GM21360 (cell line): ENCODE data around the gene DGKQ.
A peak's percentile ranks its signal among the peaks of the same experiment; 100 is the strongest.
"Not testable (repeated sequence)": the region's sequence is repeated elsewhere in the genome, so short reads cannot be mapped to it uniquely, and the experiment has no call there.

Experiments used
- ATAC-seq: cut with Tn5 transposase; IDR thresholded peaks from one replicate; pipeline ENCODE4 v1.9.1; 2021; ENCODE audit warnings: mild to moderate bottlenecking, moderate library complexity; ENCODE audit not compliant: unreplicated experiment

DGKQ gene

DNA sequence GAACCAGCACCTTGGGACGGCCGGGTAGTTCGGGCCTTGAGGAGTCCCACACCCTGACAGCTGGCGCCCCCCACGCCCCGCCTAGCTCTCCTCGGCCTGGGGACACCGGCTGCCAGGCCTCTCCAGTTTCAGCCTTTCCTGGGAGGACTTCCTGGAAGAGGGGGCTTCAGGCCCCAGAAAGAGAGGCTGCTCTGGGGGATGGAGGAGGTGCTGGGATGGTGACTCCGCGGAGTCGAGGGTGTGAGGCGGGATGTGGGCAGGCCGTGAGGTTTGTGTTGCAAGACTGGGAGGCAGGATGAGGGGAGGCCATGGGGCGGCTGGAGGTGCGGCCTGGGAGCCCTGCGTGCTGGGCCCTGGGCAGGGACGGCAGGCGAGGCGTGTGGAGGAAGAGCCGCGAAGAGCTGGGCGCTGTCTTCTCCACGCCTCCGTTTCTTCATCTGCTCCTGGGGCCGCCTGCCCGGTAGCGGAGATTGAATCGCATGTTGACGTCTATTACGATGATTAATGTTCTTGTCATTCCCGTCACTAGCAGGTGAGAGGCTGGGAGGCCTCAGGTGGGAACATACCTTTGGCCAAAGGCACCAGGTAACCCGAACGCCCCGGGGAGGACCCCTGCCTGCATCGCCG lies 37.1 kb upstream of the DGKQ start:
- peak; percentile 9 for ATAC-seq

DNA sequence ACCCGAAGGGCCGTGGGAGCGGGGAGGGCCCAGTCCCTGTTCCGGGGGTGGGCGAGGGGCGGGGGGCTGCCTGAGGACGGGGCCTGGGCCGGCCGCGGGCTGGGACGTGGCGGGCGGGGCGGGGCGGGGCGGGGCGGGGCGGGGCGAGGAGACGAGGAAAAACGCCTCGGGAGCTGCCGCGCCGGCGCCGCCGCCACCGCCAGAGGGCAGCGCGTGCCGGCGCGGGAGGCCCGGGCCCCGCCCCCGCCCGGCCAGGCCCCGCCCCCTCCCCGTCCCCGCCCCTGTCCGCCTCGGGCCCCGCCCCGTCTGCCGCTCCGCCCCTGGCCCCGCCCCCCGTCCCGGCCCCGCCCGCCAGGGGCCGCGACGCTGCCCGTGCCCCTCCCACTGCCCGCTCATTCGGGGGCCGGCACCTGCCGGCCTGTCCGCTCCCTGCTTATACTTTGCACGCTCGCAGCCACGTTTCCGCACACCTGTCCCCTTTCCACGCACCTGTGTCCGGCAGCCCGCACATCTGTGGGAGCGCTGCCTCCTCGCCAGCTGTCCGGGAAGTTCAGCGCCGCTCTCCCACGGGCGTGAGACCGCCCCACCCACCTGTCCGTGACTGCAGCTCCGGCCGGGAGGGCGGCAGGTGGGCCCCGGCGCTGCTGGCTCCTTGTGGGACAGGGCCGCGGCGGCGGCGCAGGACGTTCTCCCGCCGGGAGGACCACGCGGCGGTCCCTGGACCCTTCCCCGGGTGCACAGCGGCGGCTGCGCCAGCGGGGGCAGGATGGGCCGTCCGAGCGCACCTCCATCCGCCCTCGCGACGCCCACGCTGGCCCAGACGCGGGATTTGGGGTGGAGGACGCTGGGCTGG lies 36.4 kb upstream of the DGKQ start:
- ATAC-seq = peak; percentile 36

GRCh38 chr4:1008840-1009541 lies 35.6 kb upstream of the DGKQ start:
- ATAC-seq = peak; percentile 7

DNA sequence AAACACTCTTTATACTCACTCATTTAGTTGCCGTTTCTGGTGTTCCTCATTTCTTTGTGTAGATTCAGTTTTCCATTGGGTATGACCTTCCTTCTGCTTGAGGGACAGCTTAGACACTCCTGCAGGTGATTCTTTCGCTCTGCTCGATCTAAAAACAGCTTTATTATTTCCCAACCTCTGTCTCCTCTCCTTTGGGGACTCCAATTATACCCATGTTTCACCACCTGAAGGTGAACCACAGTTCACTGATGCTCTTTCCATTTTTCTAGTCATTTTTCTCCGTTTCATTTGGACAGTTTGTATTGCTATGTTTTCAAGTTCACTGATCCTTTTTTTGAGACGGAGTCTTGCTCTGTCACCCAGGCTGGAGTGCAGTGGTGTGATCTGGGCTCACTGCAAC lies 33.5 kb upstream of the DGKQ start:
- ATAC-seq = no peak

DNA sequence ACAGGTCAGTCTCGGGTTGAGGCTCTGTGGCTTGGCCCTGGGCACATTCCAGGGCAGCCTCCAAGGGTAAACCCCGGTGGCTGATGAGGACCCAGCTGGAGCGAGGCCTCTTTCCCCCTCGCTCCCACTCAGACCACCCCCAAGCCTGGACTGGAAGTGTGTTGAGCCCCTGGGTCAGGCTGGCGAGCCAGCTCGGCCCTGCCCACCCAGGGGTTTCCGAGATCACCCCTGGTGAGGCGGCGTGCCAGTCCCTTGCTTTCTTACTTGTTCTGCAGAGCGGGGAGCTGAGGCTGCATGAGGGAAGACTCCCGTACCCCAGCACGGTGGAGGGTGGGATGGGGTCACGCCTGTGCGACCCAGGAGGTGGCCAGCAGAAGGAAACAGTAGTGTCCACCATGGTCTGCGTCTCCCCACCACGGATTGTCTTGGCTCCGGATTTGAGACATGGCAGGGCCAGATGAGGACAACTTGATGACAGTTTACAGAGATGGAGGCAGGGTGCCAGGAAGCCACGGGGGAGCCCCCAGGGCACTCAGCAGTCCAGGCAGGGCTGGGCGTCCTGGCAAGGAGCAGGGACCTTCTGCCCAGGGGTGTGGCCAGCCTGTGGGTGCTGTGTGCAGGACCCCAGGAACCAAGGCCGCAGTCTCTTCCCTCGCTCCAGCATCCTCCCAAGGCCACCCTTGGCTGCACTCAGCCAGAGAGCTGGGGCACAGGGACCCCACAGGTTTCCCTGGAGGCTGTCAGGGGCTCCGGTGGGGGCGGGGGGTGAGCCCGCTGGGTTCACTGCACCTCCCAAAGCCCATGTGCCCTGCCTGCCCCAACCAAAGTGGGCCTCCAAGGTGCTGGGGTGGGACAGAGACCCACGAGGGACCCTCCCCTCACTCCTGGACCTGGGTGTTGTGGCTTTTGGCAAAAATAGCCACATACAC lies 31.5 kb upstream of the DGKQ start:
- ATAC-seq = no peak

- no peak for ATAC-seq
Measured at GRCh38 chr4:1004071-1004418, 30.7 kb upstream of the DGKQ start.

DNA sequence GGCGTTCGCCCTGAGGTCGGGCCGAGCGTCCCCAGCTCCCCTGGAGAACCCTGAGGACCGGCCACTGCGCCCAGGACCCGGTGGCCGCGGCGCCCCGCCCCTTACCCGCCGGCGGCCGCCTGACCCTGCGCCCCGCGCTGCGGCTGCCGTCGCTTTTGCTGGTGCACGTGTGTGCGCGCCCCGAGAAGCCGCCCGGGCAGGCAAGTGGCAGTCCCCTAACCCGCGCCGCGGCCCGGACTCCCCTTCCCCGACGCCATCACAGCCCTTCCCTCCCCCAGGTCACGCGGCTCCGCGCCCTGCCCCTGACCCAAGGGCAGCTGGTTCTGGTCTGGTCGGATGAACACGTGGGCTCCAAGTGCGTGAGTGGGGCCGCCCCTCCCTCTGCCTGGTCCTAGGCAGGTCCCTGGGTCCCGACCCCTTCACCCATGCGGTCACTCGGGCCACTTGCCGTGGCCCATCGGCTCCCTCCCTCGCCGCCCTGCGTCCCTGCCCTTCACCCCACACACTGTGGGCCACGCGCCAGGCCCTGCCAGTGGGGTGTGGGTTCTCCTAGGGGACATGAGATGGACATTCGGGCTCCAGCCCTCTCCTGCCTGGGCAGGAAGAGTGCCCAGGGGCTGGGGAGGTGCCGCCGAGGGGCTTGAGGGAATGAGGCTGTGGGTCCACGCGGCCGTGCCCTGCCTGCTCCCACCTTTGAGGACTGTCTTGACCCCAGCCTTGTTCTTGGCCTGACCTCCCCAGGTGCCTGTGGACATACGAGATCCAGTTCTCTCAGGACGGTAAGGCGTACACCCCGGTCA lies 30.1 kb upstream of the DGKQ start:
- ATAC-seq = no peak

GRCh38 chr4:1002631-1003251 lies 29.4 kb upstream of the DGKQ start:
- ATAC-seq = no peak

DNA sequence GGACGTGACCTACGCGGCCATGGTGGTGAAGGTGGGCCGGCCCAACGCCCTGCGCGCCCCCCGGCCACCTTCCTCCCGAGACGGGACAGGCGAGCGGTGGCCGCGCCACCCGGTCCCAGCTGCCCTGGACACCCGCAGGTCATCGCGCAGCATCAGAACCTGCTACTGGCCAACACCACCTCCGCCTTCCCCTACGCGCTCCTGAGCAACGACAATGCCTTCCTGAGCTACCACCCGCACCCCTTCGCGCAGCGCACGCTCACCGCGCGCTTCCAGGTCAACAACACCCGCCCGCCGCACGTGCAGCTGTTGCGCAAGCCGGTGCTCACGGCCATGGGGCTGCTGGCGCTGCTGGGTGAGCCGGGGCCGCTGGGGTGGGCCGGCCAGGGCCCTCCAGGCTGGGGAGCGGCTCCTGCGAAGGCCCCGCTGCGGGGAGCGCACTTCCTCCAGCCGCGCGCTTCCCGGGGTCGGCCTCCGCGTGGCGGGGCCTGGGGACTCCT lies 28.8 kb upstream of the DGKQ start:
- no peak for ATAC-seq

- ATAC-seq = no peak
Measured at GRCh38 chr4:1001561-1002130, 28.3 kb upstream of the DGKQ start.

- no peak for ATAC-seq
Measured at GRCh38 chr4:1000686-1001260, 27.4 kb upstream of the DGKQ start.

DNA sequence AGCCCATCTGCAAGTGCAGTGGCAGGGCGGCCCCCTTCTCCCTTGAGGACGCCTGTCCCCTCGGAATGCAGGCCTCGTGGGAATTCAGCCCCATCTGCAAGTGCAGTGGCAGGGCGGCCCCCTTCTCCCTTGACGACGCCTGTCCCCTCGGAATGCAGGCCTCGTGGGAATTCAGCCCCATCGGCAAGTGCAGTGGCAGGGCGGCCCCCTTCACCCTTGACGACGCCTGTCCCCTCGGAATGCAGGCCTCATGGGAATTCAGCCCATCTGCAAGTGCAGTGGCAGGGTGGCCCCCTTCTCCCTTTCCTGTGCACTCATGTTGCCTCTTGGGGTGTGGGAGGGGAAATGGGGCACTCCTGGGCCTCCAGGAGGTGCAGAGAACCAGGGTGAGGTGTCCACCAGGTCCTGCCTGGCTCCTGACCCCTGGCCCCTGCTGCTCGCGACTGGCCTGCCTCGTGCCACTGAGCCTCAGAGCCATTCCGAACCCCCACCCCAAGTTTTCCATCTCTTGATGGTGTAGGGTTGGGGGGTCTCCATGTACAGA lies 26.6 kb upstream of the DGKQ start:
- ATAC-seq = no peak

- not testable (repeated sequence) for ATAC-seq
Measured at GRCh38 chr4:999240-999863, 26.0 kb upstream of the DGKQ start.

DNA sequence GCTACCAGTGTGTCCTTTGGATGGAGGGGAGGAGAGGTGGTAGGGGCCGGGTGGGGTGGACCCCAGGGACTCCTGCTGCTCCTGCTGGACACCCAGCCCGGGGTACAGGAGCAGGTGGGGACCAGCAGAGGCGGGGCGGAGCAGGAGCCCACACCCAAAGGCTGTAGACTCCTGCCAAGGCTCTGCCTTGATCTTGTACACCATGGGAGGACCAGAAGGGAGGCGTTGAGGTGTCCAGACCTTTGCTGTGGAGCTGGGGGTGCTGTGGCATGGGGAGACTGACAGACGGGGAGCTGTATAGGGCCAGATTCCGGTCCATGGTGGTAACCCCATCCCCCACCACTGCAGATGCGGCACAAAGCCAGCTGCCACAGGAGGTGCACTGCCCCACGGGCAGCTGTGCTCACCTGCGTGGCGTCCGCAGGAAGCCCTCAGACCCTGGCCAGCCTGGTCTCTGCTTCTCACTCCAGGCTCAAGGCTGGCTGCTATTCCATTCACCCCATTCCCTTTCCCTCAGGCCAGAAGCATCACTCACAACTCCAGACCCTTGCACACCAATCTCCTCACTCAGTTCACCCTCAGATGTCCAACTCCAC lies 24.8 kb upstream of the DGKQ start:
- ATAC-seq = no peak

DNA sequence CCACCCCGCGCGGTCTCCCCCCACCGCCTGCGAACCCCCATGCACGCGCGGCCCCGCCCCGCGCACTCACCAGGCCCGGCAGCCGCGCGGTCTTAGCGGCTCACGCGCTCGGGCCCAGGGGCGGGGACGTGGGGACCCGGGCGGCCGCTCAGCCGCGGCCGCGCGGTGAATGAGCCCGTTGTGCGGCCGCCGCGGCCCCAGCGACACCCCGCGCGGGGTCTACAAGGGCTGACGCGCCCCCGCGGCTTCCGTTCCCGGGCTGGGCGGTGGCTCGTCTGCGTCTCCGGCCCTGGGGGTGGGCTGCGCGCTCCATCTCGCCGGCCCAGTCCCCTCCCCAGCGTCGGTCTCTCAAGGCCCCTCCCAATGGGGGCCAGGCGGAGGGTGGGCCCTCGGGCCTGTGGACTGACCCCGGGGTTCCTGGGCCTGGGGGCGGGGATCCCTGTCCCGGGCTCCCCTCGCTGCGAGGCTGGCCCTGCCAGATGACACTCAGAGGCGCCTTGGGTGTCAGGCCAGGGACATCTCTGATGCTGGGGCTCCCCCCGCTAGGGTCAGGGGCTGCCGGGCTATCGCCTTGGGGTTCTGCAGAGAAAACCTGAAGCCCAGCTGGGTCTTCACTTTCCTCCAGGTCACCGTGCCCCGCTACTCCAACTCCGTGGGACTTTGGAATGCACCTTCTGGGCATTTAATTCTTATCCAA lies 24.2 kb upstream of the DGKQ start:
- no peak for ATAC-seq

- ATAC-seq = no peak
Measured at GRCh38 chr4:996997-997374, 23.6 kb upstream of the DGKQ start.
